Suppressor macrophage (primary cell): ENCODE measurements around the gene MAD1L1.
A peak's percentile ranks its signal among the peaks of the same experiment; 100 is the strongest.

Experiments used
- DNase-seq, 4 experiments: peaks; one replicate each; pipeline ENCODE4 v3.0.0-alpha.2; 2020 to 2022

Gene MAD1L1

GRCh38 chr7:2024567-2024918 is 208.2 kb downstream of the MAD1L1 start:
- no peak for DNase-seq

DNA sequence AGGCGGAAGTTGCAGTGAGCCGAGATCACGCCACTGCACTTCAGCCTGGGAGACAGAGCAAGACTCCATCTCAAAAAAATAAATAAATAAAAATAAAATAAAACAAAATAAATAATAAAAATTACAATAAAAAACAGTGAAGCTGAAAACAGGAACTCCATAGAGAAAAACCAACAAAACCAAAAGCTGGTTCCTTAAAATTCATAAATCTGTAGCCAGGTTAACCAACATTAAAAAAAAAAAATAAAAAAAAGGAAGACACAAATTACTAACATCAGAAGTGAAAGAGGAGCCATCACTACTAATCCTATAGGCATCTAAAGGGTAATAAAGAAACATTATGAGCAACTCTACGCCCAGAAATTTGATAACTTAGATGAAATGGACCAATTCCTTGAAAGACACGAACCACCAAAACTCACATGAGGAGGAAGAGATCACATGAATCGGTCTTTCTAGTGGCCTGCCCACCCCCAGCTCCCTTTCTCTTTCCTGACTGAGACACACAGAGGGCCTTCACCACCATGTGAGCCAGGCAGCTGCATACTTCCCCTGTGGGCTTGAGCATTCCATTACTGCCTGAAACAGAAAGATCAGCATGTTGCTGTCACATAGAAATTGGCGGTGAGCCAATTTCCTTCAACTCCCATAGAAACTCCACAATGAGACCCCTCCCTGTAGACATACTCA is 208.7 kb downstream of the MAD1L1 start:
- DNase-seq, result peak; percentile 79 to 93 (median 84)

GRCh38 chr7:2022737-2023250 is 210.0 kb downstream of the MAD1L1 start:
- no peak for DNase-seq

DNA sequence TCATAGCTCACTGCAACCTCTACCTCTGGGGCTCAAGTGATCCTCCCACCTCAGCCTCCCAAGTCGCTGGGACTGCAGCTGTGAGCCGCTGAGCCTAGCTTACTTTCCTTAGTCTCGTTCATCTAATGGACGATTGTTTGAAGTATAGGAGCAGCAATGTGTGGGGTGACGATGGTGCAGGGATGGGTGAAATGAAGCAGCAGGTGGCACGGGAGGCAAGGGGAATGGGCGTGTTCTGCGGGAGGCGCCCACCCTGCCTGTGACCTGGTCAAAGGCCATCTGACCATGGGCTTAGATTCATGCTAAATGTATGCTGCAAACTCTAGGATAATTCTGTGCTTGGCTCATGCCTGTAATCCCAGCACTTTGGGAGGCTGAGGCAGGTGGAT is 210.7 kb downstream of the MAD1L1 start:
- no peak for DNase-seq

- DNase-seq, result peak; percentile 95 to 99 (median 96)
Measured at GRCh38 chr7:2019711-2020511, 212.8 kb downstream of the MAD1L1 start.

GRCh38 chr7:2019461-2019710 is 213.4 kb downstream of the MAD1L1 start:
- no peak for DNase-seq

GRCh38 chr7:2018569-2019460 is 213.9 kb downstream of the MAD1L1 start:
- DNase-seq, result peak; percentile 86 to 95 (median 91)

DNA sequence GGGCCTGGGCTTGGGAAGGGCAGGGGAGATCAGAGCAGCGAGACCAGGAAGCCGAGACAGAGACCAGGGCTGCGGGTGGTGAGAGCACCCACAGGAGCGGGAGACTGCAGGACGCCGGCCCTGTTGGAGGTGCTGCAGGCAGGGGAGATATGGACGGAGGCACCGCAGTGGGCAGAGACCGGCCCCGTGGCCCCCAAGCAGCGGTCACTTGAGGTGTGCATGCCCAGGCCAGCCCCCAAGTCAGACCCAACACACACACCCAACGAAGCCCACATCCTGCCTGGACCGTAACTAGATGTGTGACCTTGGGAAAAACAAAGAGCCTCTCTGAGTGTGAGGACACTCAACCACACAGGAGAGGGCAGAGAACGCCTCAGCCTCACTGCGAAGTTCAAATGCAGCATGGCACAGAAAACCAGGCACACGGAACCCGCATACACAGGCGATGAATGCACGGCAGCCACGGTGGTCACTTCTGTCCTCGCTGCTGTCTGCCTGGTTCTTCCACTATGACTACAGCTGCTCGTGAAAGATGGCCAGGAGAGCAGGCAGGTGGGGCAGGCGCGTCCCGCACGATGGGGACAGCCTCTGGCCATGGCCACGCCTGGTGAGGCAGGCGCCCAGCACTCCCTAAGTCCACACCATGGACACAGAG is 214.7 kb downstream of the MAD1L1 start:
- no peak for DNase-seq

GRCh38 chr7:2017481-2017891 is 215.3 kb downstream of the MAD1L1 start:
- no peak for DNase-seq

DNA sequence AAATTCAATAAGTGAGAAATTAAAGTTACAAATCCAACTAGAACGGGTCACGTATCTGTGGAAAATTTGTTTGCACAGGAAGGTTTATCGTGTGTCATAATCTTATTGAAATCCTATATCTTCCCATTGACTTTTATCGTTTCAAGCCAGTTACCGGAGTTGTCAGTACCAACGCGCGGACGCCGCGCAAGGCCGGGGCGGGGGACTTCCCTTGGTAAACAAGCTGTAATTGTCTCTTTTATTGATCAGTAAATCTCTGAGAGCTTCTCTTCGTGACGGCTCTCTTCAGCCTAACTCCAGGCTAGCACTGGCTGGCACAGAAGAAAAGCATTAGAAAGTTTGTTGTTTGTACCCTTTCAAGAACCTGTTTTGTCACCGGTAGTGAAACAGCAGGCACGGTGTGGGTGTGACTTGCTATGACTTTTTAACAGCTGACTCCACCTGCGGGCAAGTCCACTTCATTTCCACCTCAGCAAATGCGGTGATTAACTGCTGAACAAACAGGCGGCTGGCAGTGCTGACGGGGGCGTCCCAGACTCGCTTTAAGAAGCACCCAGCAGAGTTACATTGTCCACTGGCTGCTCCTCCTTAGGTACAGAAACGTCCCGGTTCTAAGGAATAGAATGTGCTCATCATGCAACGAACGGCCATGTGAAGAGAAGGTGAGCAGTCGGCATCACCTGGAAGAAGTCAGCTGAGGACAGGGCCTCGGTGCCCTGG is 215.8 kb downstream of the MAD1L1 start:
- no peak for DNase-seq

GRCh38 chr7:2016021-2016631 is 216.6 kb downstream of the MAD1L1 start:
- DNase-seq, result no peak

DNA sequence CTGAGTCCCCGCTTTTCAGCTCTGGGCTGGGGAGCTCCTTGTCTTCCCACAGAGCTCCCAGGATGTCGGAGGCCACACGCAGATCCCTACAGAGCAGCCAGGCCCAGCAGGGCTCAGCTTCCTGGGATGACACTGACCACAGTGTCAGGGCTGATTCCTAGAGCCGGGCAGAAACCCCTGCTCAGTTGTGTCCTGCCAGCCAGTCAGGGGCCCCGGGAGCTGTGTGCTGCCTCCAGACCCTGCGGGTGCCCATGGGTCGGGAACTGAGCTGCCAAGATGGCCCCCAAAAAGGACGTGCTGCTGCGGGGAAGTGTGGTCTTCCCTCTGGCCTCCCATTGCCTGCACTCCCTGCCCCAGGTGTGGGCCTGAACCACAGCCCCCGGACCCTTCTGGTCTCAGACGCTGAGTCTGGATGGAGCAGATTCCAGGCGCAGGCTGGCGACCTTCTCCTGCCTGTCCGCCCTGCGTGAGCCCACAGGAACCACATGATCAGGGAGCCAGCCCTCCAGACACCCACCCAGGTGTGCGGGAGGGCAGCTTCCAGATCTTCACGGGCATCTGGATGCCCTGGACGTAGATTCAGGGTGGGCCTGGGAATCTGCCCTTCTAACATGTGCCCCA is 217.4 kb downstream of the MAD1L1 start:
- no peak for DNase-seq

DNA sequence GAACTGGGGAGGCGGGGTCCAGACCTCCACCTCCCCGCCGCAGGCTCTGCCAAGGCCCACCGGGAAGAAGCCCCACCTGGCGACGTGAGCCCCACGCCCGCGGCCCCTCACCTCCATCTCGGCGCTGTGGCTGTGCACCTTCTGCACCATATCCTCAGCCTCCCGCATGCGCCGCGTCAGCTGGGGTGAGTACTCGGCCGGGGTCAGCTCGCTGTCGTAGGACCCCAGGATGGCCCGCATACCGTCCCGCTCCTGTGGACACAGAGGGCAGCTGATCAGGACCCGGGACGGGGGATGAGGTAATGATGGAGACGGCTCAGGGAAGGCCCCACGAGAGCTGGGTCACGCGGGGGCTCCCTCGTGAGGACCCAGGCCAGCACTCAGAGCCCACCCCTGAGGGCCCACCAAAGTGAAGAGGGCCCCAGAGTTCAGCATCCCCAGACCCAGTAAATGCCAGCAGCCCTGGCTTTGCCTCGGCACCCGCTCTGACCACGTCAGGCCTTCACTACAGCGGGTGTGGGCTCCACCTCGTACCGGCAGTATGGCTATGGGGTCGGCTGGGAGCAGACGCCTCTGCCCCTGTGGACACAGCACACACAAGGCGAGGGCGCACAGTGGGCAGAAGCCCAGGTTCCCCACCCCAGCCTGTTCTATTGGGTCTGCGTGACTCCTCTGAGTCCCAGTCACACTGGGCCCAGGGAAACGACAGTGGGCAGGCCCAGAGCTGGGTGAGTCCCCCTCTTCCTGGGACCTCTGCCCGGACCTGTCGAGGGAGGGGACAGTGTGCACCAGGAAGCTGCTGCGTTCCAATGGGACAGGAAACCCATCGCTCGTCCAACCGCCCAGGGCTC is 218.1 kb downstream of the MAD1L1 start:
- DNase-seq, result no peak

- no peak for DNase-seq
Measured at GRCh38 chr7:2013381-2014311, 219.1 kb downstream of the MAD1L1 start.

DNA sequence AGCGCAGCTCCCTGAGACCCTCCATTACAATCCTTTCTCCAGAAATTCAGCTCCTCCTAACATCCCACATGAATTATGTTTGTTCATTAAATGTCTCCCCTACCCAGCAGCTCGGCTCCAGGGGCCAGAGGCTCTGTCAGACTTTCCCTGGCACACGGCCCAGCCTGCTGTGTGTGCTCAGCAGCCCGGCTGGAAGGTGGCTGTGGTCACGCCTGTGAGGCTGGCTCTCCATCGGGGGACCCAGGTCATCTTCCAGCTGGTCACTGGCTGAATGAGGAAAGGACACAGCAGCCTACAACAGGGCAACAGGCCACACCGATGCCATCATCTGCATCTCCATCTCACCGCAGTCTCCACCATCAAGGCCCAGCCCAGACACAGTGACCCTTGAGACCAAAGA is 219.8 kb downstream of the MAD1L1 start:
- no peak for DNase-seq

- DNase-seq, result no peak
Measured at GRCh38 chr7:2012044-2012900, 220.5 kb downstream of the MAD1L1 start.

- DNase-seq, result no peak
Measured at GRCh38 chr7:2011266-2012043, 221.3 kb downstream of the MAD1L1 start.
